Hepatocyte (in vitro differentiated cells): ENCODE measurements around the gene EXOC2.

ENCODE experiments used
- EZH2phosphoT487 ChIP-seq: fragments of 200-600 bp; sonication (generic); IDR thresholded peaks from one replicate; pipeline ENCODE4 v1.6.1; 2018; ENCODE audit warnings: antibody characterized with exemption, mild to moderate bottlenecking, low read depth, moderate library complexity; ENCODE audit not compliant: unreplicated experiment, severe bottlenecking
- TF ChIP-seq, protein P1 (sequence below): fragments of 200-600 bp; sonication (generic); IDR thresholded peaks from 2 replicates; pipeline ENCODE4 v1.5.1; 2016; ENCODE audit warnings: antibody characterized with exemption, mild to moderate bottlenecking; ENCODE audit not compliant: poor library complexity

GRCh38 chr6:677919-678318, 15.0 kb downstream of the EXOC2 start:
- TF ChIP-seq, protein P1, sequence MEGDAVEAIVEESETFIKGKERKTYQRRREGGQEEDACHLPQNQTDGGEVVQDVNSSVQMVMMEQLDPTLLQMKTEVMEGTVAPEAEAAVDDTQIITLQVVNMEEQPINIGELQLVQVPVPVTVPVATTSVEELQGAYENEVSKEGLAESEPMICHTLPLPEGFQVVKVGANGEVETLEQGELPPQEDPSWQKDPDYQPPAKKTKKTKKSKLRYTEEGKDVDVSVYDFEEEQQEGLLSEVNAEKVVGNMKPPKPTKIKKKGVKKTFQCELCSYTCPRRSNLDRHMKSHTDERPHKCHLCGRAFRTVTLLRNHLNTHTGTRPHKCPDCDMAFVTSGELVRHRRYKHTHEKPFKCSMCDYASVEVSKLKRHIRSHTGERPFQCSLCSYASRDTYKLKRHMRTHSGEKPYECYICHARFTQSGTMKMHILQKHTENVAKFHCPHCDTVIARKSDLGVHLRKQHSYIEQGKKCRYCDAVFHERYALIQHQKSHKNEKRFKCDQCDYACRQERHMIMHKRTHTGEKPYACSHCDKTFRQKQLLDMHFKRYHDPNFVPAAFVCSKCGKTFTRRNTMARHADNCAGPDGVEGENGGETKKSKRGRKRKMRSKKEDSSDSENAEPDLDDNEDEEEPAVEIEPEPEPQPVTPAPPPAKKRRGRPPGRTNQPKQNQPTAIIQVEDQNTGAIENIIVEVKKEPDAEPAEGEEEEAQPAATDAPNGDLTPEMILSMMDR = no peak
- no peak for TF ChIP-seq EZH2phosphoT487
